GM12873 (cell line): ENCODE measurements around the gene MBLAC2.

Source experiments
- CTCF ChIP-seq: IDR thresholded peaks from 2 replicates; pipeline ENCODE4 v1.5.1; 2012; ENCODE audit warnings: low read depth, mild to moderate bottlenecking, moderate library complexity, low read length, control low read depth; ENCODE audit not compliant: insufficient read depth; ENCODE audit errors: missing control alignments

Gene MBLAC2

DNA sequence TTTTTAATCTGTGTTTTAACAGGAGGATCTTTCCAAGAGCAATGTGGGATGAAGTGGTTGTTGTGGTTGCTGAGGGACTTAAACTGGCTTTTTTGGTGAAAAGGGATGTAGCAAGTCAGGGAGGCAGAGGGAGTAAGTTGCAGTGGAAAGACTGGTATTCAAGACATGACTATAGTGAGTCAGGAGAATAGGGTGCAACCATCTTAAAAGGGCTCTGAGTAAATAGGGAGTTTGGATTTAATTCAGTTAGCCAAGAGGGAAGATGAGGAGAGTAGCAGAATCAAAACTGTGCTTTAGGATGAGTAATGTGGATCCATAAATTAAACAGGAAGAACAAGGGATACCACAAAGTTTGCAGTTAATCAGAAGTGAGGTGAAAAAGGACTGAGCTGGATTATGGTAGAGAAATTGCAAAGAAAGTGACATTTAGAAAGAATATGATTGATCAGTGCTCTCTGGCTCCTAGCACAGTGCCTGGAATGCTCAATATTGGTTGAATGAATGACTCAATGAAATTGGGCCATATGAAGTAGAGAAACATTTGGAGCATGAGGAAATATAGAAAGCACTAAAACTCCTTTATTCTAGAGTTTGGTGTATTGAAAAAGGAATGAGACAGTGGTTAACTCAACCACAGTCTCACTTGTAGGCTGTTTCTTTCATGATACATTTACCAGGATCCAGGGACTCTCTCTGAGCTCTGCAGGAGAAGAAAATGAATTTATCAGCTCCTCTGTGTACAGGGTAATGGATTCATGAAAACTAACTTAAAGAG is 5.2 kb upstream of the MBLAC2 start:
- no peak for TF ChIP-seq CTCF

DNA sequence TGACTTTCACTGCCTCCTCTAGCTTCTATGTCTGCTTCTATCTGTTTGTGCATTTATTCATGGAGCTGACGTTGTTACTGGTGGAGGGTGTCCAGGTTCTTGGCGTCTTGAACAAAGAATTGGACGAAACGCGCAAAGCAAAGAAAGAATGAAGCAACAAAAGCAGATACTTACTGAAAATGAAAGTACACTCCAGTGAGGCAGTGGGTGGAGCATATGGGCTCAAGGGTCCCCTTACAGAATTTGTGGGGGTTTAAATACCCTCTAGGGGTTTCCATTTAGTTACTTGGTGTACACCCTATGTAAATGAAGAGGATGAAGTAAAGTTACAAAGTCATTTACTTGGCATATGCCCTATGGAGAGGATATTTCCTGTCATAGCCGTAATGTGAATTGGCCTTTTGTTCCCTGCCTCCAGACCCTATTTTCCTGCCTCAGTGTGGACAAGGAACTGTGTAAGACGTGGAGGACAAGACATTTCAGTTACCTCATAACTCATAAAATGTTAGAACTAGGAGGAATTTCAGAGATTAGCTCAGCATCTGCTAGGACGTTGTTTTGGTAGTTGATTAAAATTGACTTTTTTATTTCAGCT is 3.1 kb upstream of the MBLAC2 start:
- TF ChIP-seq CTCF: no peak

- TF ChIP-seq CTCF: no peak
Observed at GRCh38 chr5:90477073-90477472, 2.5 kb upstream of the MBLAC2 start.

GRCh38 chr5:90476391-90476790 is 1.8 kb upstream of the MBLAC2 start:
- TF ChIP-seq CTCF: no peak

DNA sequence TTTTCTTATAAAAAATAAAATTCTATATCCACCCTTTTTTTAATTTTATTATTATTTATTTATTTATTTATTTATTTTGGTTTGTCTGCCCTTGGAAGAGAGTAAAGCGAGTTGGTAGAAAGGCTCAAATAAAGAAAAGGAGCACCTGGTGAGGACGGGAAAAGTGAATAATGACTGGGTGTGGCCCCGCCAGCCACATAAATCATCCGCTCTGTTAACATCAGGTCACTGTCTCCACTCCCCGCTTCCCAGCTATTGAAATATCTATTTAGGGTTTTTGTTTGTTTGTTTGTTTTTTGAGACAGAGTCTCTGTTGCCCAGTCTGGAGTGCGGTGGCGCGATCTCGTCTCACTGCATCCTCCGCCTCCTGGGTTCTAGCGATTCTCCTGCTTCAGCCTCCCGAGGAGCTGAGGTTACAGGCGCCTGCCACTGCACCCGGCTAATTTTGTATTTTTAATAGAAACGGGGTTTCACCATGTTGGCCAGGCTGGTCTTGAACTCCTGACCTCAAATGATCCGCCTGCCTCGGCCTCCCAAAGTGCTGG is 937 bp upstream of the MBLAC2 start:
- TF ChIP-seq CTCF: no peak

DNA sequence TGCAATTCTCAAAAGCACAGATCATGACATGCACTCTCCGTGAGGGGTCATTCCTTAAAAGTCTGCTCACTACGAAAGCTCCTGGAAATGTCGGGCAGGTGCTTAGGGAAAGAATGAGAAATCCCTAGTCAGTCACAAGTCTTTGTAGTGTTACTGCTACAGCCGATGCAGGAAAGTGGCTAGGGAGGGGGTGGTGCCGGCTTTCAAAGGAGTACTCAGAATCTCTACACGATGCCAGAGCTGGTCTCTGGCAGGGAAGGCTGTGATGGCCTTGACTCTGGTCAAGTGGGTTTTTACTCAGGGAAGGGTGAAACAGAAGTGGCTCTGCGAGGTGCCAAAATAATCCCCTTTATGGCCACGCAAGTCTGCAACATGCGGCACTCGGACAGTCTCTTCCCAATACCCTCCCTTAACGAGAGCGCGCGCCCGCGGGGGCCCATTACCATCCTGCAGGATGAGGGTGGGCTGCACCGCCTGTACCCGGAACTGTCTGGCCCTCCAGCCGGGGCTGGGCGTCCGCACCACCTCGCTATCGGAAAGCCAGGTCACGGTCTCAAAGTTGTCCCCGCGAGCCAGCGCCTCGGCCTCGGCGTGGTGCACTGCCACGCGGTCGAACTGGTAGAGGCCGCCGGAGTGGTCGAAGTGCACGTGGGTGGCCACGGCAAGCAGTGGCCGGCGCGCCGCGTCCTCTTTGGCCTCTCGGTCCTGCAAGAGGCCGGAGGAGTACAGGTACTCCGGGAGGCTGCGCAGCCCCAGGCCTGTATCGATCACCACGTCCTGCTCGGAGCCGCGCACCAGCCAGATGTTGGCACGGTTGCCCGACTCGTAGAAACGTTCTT is 956 bp downstream of the MBLAC2 start:
- TF ChIP-seq CTCF: no peak
